ENCODE data around the gene MYO7B.
"Not testable (repeated sequence)": the region's sequence is repeated elsewhere in the genome, so short reads cannot be mapped to it uniquely, and the experiment has no call there.

MYO7B gene

GRCh38 chr2:127570282-127571250 lies 35.1 kb downstream of the MYO7B start:
- TF ChIP-seq CTCF (IDR thresholded peaks at IDR 0.05; ENCODE audit: low read depth, low read length) = no peak
- no peak overlapping the region for H3K4me3 ChIP-seq (ENCODE audit: low read depth, low read length)

GRCh38 chr2:127572352-127572751 lies 36.9 kb downstream of the MYO7B start:
- H3K4me3 ChIP-seq (ENCODE audit: low read depth, low read length) = not testable (repeated sequence)

- H3K4me3 ChIP-seq (ENCODE audit: low read depth, low read length) = no peak overlapping the region
- no peak for TF ChIP-seq CTCF (IDR thresholded peaks at IDR 0.05; ENCODE audit: low read depth, low read length)
These were observed 37.4 kb downstream of the MYO7B start for GRCh38 chr2:127572841-127573240.

GRCh38 chr2:127573298-127573697 lies 37.8 kb downstream of the MYO7B start:
- H3K4me3 ChIP-seq (ENCODE audit: low read depth, low read length) = no peak overlapping the region
- TF ChIP-seq CTCF (IDR thresholded peaks at IDR 0.05; ENCODE audit: low read depth, low read length) = no peak

GRCh38 chr2:127573771-127574170 lies 38.3 kb downstream of the MYO7B start:
- no peak overlapping the region for H3K4me3 ChIP-seq (ENCODE audit: low read depth, low read length)
- TF ChIP-seq CTCF (IDR thresholded peaks at IDR 0.05; ENCODE audit: low read depth, low read length) = no peak

- no peak for TF ChIP-seq CTCF (IDR thresholded peaks at IDR 0.05; ENCODE audit: low read depth, low read length)
These were observed 39.2 kb downstream of the MYO7B start for GRCh38 chr2:127574656-127575055.

GRCh38 chr2:127575185-127575765 lies 39.8 kb downstream of the MYO7B start:
- H3K4me3 ChIP-seq (ENCODE audit: low read depth, low read length) = no peak overlapping the region
- TF ChIP-seq CTCF (IDR thresholded peaks at IDR 0.05; ENCODE audit: low read depth, low read length) = no peak

More at GRCh38 chr2:127574656-127575055, 39.2 kb downstream of the MYO7B start:
- no peak overlapping the region for H3K4me3 ChIP-seq (ENCODE audit: low read depth, low read length)

Measured in WI38 (cell line).